SK-N-SH treated with all-trans-retinoic acid at 6 μM for 48 hours (cell line): ENCODE data around the gene BPNT1.
A peak's percentile ranks its signal among the peaks of the same experiment; 100 is the strongest.

Experiments used
- ATAC-seq: fragments of 200-7000 bp; cut with Tn5 transposase; 3 replicates; pipeline ENCODE4 v1.9.1; 2020; ENCODE audit warnings: mild to moderate bottlenecking, moderate library complexity
- ARNTL ChIP-seq: fragments of 450-650 bp; formaldehyde crosslinking; IDR thresholded peaks from 2 replicates; pipeline ENCODE4 v1.5.0; 2020; ENCODE audit warnings: low read depth, mild to moderate bottlenecking, moderate library complexity, borderline replicate concordance
- BACH2 ChIP-seq: fragments of 250-450 bp; sonication (Bioruptor Pico); IDR thresholded peaks from 2 replicates; pipeline ENCODE4 v1.9.0; 2021; ENCODE audit warnings: mild to moderate bottlenecking, borderline replicate concordance
- CREB5 ChIP-seq: fragments of 250-450 bp; sonication (Bioruptor Pico); IDR thresholded peaks from 2 replicates; pipeline ENCODE4 v1.5.1; 2020; ENCODE audit warnings: low read depth, mild to moderate bottlenecking, moderate library complexity
- CSDC2 ChIP-seq: fragments of 250-450 bp; sonication (Bioruptor Pico); IDR thresholded peaks from 2 replicates; pipeline ENCODE4 v1.5.0; 2020; ENCODE audit warnings: mild to moderate bottlenecking, moderate library complexity
- CSRNP3 ChIP-seq: fragments of 250-450 bp; sonication (Bioruptor Pico); IDR thresholded peaks from 2 replicates; pipeline ENCODE4 v1.5.1; 2021; ENCODE audit warnings: mild to moderate bottlenecking, moderate library complexity
- GLIS3 ChIP-seq: fragments of 250-450 bp; sonication (Bioruptor Pico); IDR thresholded peaks from 2 replicates; pipeline ENCODE4 v1.5.0; 2020; ENCODE audit warnings: mild to moderate bottlenecking, moderate library complexity
- PATZ1 ChIP-seq: fragments of 250-450 bp; sonication (Bioruptor Pico); IDR thresholded peaks from 2 replicates; pipeline ENCODE4 v1.8.0; 2020; ENCODE audit warnings: mild to moderate bottlenecking, moderate library complexity, borderline replicate concordance
- POU6F1 ChIP-seq: fragments of 250-450 bp; sonication (Bioruptor Pico); IDR thresholded peaks from 2 replicates; pipeline ENCODE4 v1.8.0; 2021; ENCODE audit warnings: low read depth, mild to moderate bottlenecking, moderate library complexity, borderline replicate concordance
- RARB ChIP-seq: fragments of 250-450 bp; sonication (Bioruptor Pico); IDR thresholded peaks from 2 replicates; pipeline ENCODE4 v1.8.0; 2021; ENCODE audit warnings: mild to moderate bottlenecking, moderate library complexity
- TOX ChIP-seq: fragments of 250-450 bp; sonication (Bioruptor Pico); IDR thresholded peaks from 2 replicates; pipeline ENCODE4 v1.8.0; 2021; ENCODE audit warnings: mild to moderate bottlenecking, moderate library complexity, borderline replicate concordance
- TSHZ2 ChIP-seq: fragments of 250-450 bp; sonication (Bioruptor Pico); IDR thresholded peaks from 2 replicates; pipeline ENCODE4 v1.5.0; 2020; ENCODE audit warnings: mild to moderate bottlenecking, moderate library complexity
- ZC3H10 ChIP-seq: fragments of 250-450 bp; sonication (Bioruptor Pico); IDR thresholded peaks from 2 replicates; pipeline ENCODE4 v1.5.1; 2021; ENCODE audit warnings: mild to moderate bottlenecking, moderate library complexity
- ZFP30 ChIP-seq: fragments of 450-650 bp; formaldehyde crosslinking; IDR thresholded peaks from 2 replicates; pipeline ENCODE4 v1.5.0; 2022; ENCODE audit warnings: mild to moderate bottlenecking, moderate library complexity
- ZNF565 ChIP-seq: fragments of 450-650 bp; formaldehyde crosslinking; conservative IDR thresholded peaks from 2 replicates; pipeline ENCODE4 v1.5.0; 2020; ENCODE audit warnings: low read depth, mild to moderate bottlenecking, moderate library complexity
- ZNF8 ChIP-seq: fragments of 450-650 bp; formaldehyde crosslinking; IDR thresholded peaks from 2 replicates; pipeline ENCODE4 v1.5.0; 2020; ENCODE audit warnings: mild to moderate bottlenecking, moderate library complexity

The BPNT1 gene

GRCh38 chr1:220076861-220077762 lies 12.5 kb downstream of the BPNT1 start:
- peak; percentile 98 for ATAC-seq

More at GRCh38 chr1:220076861-220077762, 12.5 kb downstream of the BPNT1 start:
- TF ChIP-seq CSRNP3 (CRISPR knock-in tag), result no peak
- TF ChIP-seq ZNF8, result no peak
- no peak for TF ChIP-seq ARNTL (CRISPR knock-in tag)
- TF ChIP-seq RARB (CRISPR knock-in tag), result no peak
- peak; percentile 76; the same call in 1 of the 2 replicates for TF ChIP-seq POU6F1
- TF ChIP-seq PATZ1 (CRISPR knock-in tag), result no peak
- peak; percentile 85 for TF ChIP-seq ZC3H10 (CRISPR knock-in tag)
- TF ChIP-seq ZNF565 (CRISPR knock-in tag), result no peak
- TF ChIP-seq ZFP30 (CRISPR knock-in tag), result no peak
- no peak for TF ChIP-seq CSDC2 (CRISPR knock-in tag)
- TF ChIP-seq TSHZ2, result no peak
- TF ChIP-seq BACH2 (CRISPR knock-in tag), result no peak
- no peak for TF ChIP-seq GLIS3
- TF ChIP-seq TOX (CRISPR knock-in tag), result peak; percentile 77; the same call in 1 of the 2 replicates
- TF ChIP-seq CREB5 (CRISPR knock-in tag), result no peak
